ENCODE measurements around the gene MEX3A.
"Not testable (repeated sequence)": the region's sequence is repeated elsewhere in the genome, so short reads cannot be mapped to it uniquely, and the experiment has no call there.

The MEX3A gene

GRCh38 chr1:156045076-156045475, 37.2 kb downstream of the MEX3A start:
- Histone ChIP-seq H3K9me2 (replicated peaks; ENCODE audit: control insufficient read depth, low read length) (no peaks in the 10 kb centered on the region), H3F3A (ENCODE audit: control insufficient read depth, insufficient read depth) (0 out of 2 replicates have a peak, but pooled peaks cover 4% of the 10 kb centered on the region), H3K79me2 (ENCODE audit: control insufficient read depth, low read length) (no peaks in the 10 kb centered on the region), H3K27ac (ENCODE audit: low read depth, low read length) (no peak overlapping the region), H3K4me1 (ENCODE audit: control insufficient read depth, low read length) (no peaks in the 10 kb centered on the region), H4K20me1 (ENCODE audit: control insufficient read depth, insufficient read depth, low read depth, low read length) (no peaks in the 10 kb centered on the region), H3K4me2 (ENCODE audit: low read length) (no peak overlapping the region), H3K27me3 (ENCODE audit: control insufficient read depth, low read length) (no peaks in the 10 kb centered on the region), H3K4me3 (ENCODE audit: low read length) (no peak overlapping the region), H3K36me3 (ENCODE audit: control insufficient read depth, low read length) (peaks cover 63% of the 10 kb centered on the region), H3K9me3 (ENCODE audit: control insufficient read depth, insufficient read depth, low read length) (no peaks in the 10 kb centered on the region)
- no peak for TF ChIP-seq EZH2phosphoT487 (IDR thresholded peaks at IDR 0.05; ENCODE audit: borderline replicate concordance, low read length)
- no peak for TF ChIP-seq CTCF (IDR thresholded peaks at IDR 0.05; ENCODE audit: low read depth, low read length, poor library complexity, severe bottlenecking)

- no peaks in the 10 kb centered on the region for H3K9me2 ChIP-seq (replicated peaks; ENCODE audit: control insufficient read depth, low read length)
- no peaks in the 10 kb centered on the region for H3K4me1 ChIP-seq (ENCODE audit: control insufficient read depth, low read length)
- TF ChIP-seq CTCF (IDR thresholded peaks at IDR 0.05; ENCODE audit: low read depth, low read length, poor library complexity, severe bottlenecking) (no peak), EZH2phosphoT487 (IDR thresholded peaks at IDR 0.05; ENCODE audit: borderline replicate concordance, low read length) (no peak)
- 0 out of 2 replicates have a peak, but pooled peaks cover 4% of the 10 kb centered on the region for H3F3A ChIP-seq (ENCODE audit: control insufficient read depth, insufficient read depth)
- H3K36me3 ChIP-seq (ENCODE audit: control insufficient read depth, low read length): peaks cover 42% of the 10 kb centered on the region
- H3K4me2 ChIP-seq (ENCODE audit: low read length): no peak overlapping the region
- no peaks in the 10 kb centered on the region for H4K20me1 ChIP-seq (ENCODE audit: control insufficient read depth, insufficient read depth, low read depth, low read length)
- no peak overlapping the region for H3K27ac ChIP-seq (ENCODE audit: low read depth, low read length)
- no peaks in the 10 kb centered on the region for H3K27me3 ChIP-seq (ENCODE audit: control insufficient read depth, low read length)
- H3K79me2 ChIP-seq (ENCODE audit: control insufficient read depth, low read length): no peaks in the 10 kb centered on the region
- no peak overlapping the region for H3K4me3 ChIP-seq (ENCODE audit: low read length)
- no peaks in the 10 kb centered on the region for H3K9me3 ChIP-seq (ENCODE audit: control insufficient read depth, insufficient read depth, low read length)
These were observed 39.4 kb downstream of the MEX3A start for GRCh38 chr1:156042828-156043227.

GRCh38 chr1:156034991-156035390, 47.3 kb downstream of the MEX3A start:
- H3K27ac ChIP-seq (ENCODE audit: low read depth, low read length); H3K27me3 ChIP-seq (ENCODE audit: control insufficient read depth, low read length); H3K9me2 ChIP-seq (replicated peaks; ENCODE audit: control insufficient read depth, low read length); H3K36me3 ChIP-seq (ENCODE audit: control insufficient read depth, low read length); H4K20me1 ChIP-seq (ENCODE audit: control insufficient read depth, insufficient read depth, low read depth, low read length); H3F3A ChIP-seq (ENCODE audit: control insufficient read depth, insufficient read depth); H3K4me1 ChIP-seq (ENCODE audit: control insufficient read depth, low read length); H3K9me3 ChIP-seq (ENCODE audit: control insufficient read depth, insufficient read depth, low read length); H3K4me3 ChIP-seq (ENCODE audit: low read length); H3K79me2 ChIP-seq (ENCODE audit: control insufficient read depth, low read length); H3K4me2 ChIP-seq (ENCODE audit: low read length): not testable (repeated sequence)

- no peaks in the 10 kb centered on the region for H4K20me1 ChIP-seq (ENCODE audit: control insufficient read depth, insufficient read depth, low read depth, low read length)
- no peaks in the 10 kb centered on the region for H3K9me3 ChIP-seq (ENCODE audit: control insufficient read depth, insufficient read depth, low read length)
- H3K4me2 ChIP-seq (ENCODE audit: low read length): no peak overlapping the region
- no peaks in the 10 kb centered on the region for H3K4me1 ChIP-seq (ENCODE audit: control insufficient read depth, low read length)
- H3K36me3 ChIP-seq (ENCODE audit: control insufficient read depth, low read length): peaks cover 7% of the 10 kb centered on the region
- no peaks in the 10 kb centered on the region for H3K79me2 ChIP-seq (ENCODE audit: control insufficient read depth, low read length)
- no peaks in the 10 kb centered on the region for H3F3A ChIP-seq (ENCODE audit: control insufficient read depth, insufficient read depth)
- H3K9me2 ChIP-seq (replicated peaks; ENCODE audit: control insufficient read depth, low read length): no peaks in the 10 kb centered on the region
- TF ChIP-seq EZH2phosphoT487 (IDR thresholded peaks at IDR 0.05; ENCODE audit: borderline replicate concordance, low read length) (no peak), CTCF (IDR thresholded peaks at IDR 0.05; ENCODE audit: low read depth, low read length, poor library complexity, severe bottlenecking) (no peak)
- no peak overlapping the region for H3K4me3 ChIP-seq (ENCODE audit: low read length)
- no peaks in the 10 kb centered on the region for H3K27me3 ChIP-seq (ENCODE audit: control insufficient read depth, low read length)
- no peak overlapping the region for H3K27ac ChIP-seq (ENCODE audit: low read depth, low read length)
These were observed 49.3 kb downstream of the MEX3A start for GRCh38 chr1:156033011-156033410.
